GDM1 (cell line): ENCODE measurements around the gene RASIP1.
"Not testable (repeated sequence)": the region's sequence is repeated elsewhere in the genome, so short reads cannot be mapped to it uniquely, and the experiment has no call there.

ENCODE experiments used
- DNase-seq: peaks from one replicate; lab custom pipeline; 2025; lab: John Stamatoyannopoulos, UW

RASIP1 gene

DNA sequence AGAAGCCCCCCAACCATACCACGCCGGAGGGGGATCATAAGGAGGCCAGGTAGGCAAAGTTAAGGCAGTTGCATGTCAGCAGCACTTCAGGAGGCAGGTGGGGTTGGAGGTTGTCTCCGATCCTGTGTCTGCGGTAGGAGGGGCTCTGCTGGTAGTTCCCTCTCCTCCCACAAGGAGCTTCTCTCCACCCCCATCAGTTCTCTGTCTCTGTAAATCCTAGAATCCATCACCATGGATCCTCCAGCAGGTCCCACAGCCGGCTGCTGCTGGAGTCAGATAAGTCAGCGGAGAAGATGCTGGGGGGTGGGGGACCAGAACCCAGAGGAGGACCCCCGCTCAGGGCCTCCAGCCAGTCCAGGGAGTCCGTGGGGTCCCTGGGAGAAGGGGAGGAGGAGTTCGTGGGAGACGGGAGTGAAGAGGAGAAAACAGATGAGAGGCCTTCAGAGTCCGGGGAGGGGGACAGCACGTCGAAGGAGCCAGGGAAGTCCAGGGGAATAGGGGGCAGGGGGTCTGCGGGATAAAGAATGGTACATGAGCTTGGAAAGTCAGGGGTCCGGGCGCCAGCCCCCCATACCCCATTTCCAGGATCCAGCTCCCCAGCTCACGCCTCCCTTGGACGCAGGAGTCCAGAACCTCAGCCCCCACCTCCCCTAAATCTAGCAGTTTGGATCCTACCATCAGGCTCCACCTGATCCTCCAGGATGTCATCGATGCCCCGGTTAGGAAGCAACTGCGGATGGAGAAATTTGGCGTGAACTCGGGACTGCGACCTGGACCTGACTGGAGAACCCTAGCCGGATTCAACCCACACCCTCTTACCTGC is 27.2 kb downstream of the RASIP1 start:
- DNase-seq, result no peak

GRCh38 chr19:48711106-48711662 is 29.2 kb downstream of the RASIP1 start:
- no peak for DNase-seq

DNA sequence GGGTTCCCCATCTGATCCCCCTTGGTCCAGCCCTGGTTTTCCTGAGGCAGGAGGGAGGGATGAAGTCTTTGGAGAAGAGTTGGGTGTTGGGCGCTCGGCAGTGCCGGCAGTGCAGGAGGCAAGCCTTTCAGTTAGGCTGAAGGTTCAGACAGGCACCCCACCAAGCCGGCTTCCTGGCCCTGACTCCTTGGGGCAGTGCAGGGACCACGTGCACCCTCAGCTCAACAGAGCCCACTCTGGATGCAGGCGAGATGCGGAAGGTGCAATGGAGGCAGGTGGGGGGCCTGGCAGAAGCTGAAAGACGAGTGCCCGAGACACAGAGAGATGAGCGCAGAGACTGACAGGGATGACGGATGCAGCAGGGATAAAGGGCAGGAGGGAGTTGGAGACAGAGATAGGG is 31.9 kb downstream of the RASIP1 start:
- DNase-seq, result no peak

DNA sequence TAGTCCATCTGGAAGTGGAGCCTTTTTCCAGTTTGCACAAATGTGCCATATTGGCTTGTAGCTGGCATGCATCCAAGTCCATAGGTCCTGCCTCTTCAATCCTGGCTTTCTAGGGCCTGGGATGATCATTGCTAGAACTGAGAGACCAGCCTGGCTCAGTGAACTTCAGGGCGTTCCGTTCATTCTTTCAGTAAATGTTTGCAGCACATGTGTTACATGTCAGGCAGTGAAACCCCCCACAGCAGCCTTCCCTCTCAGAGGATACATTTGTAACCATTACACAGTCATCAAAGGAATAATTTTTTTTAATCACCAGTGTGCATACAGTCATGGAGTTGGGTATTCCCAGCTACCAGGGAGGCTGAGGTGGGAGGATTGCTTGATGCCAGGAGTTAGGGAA is 35.0 kb downstream of the RASIP1 start:
- DNase-seq, result no peak

GRCh38 chr19:48703316-48703715 is 37.1 kb downstream of the RASIP1 start:
- DNase-seq, result no peak

- no peak for DNase-seq
Observed at GRCh38 chr19:48702701-48703100, 37.7 kb downstream of the RASIP1 start.

DNA sequence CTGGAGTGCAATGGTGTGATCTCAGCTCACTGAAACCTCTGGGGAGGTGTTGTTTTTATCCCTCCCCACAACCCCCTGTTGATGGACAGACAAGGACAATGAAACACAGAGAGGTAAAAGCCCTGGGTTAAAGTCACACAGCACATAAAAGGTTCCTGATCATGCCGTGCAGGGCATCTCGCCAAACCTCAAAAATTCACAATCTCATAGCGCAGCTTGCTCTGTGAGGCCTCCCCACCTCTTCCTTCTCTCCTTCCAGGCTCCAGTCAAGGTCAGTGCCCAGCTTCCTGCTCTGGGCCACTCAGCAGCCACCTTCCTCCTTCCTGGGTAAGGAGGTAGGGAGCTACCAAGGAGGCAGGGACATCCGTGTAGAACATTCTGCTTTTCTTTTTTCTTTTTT is 42.4 kb downstream of the RASIP1 start:
- peak; percentile 49 for DNase-seq

DNA sequence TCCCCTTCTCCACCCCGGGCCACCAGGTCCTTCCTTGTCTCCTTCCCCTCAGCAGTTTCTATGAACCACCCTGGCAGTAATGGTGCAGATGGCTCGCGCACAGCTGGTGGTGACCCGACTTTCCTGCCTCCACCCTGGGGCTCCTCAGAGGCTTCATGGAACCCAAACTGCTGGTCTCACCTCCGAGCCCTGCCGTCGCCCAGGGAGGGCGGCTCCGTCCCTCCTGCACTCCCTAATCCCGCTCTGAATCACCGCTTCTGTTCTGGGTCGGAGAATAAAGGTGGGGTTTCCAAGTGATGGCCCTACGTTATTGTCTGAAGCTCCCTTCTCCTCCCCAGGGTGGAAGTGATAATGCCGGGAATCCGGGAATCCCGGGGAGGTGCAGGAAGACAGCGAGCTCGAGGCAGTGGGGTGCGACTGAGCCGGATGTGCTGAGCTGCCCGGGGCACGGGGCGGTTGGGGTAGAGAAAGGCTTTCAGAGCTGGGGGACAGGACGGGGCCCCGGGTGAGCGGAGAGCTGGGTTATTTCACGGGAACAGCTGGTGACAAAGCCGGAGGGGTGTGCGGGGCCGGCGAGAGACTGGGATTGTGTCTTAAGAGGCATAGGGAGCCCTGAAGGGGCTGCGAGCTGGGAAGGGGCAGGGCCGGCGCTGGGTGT is 43.9 kb downstream of the RASIP1 start:
- no peak for DNase-seq

- no peak for DNase-seq
Observed at GRCh38 chr19:48695743-48696352, 44.6 kb downstream of the RASIP1 start, which contains the start of gene FUT2. TSS of gene FUT2 (plus strand) at chr19:48695971. CDS start at chr19:48702957, 6,986 bp downstream.

- not testable (repeated sequence) for DNase-seq
Observed at GRCh38 chr19:48693629-48694028, 46.8 kb downstream of the RASIP1 start.

DNA sequence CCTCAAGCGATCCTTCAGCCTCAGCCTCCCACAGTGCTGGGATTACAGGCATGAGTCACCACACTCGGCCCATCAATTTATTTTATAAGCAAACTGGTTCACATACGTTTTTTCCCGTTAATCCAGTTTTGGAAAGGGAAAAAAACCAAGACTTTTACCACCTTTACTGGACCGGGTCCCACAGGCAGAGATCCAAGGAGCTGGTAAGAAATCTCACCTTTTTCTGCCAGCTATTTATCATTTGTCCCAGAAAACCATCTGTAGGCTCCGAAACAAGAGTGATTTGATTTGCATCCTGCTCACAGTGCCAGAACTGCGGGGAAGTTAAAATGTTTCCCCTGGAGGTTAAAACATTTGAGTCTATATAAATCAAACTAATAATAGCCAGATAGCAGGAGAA is 51.0 kb downstream of the RASIP1 start:
- no peak for DNase-seq

GRCh38 chr19:48687776-48688175 is 52.6 kb downstream of the RASIP1 start:
- no peak for DNase-seq

GRCh38 chr19:48686637-48687036 is 53.8 kb downstream of the RASIP1 start:
- not testable (repeated sequence) for DNase-seq

- no peak for DNase-seq
Observed at GRCh38 chr19:48686088-48686487, 54.3 kb downstream of the RASIP1 start.

DNA sequence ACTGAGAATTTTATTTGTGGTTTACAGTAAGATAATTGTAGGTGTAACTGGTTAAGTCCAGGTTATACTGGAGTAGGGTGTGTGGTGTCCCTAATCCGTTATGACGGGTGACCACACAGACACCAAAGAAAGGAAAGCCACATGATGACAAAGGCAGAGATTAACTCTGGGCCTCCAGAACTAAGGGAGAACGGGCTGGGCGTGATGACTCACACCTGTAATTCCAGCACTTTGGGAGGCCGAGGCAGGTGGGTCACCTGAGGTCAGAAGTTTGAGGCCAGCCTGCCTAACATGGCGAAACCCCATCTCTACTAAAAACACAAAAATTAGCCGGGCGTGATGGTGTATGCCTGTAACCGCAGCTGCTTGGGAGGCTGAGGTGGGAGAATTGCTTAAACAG is 54.8 kb downstream of the RASIP1 start:
- DNase-seq, result no peak

DNA sequence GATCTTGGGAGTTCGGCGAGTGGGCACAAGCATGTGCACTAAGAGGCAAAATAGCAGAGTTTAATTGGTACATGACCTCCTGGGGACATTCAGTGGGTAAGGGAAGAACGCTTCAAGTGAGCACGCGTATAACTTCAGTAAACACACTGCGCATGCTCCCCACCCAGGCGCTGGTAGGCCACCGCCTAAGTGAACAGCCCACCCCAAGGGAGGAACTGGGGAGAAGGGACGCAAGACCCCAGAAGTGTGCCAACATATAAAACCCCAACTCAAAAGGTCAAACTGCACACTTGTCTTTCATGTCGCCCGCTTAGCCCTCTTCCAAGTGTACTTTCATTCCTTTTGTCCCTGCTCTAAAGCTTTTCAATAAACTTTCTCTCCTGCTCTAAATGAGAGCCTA is 57.1 kb downstream of the RASIP1 start:
- DNase-seq, result no peak

GRCh38 chr19:48681127-48681470 is 59.3 kb downstream of the RASIP1 start:
- DNase-seq, result peak; percentile 31

GRCh38 chr19:48680436-48681126 is 59.8 kb downstream of the RASIP1 start:
- no peak for DNase-seq

GRCh38 chr19:48680006-48680405 is 60.4 kb downstream of the RASIP1 start:
- not testable (repeated sequence) for DNase-seq

- DNase-seq, result no peak
Observed at GRCh38 chr19:48678201-48678600, 62.2 kb downstream of the RASIP1 start.

DNA sequence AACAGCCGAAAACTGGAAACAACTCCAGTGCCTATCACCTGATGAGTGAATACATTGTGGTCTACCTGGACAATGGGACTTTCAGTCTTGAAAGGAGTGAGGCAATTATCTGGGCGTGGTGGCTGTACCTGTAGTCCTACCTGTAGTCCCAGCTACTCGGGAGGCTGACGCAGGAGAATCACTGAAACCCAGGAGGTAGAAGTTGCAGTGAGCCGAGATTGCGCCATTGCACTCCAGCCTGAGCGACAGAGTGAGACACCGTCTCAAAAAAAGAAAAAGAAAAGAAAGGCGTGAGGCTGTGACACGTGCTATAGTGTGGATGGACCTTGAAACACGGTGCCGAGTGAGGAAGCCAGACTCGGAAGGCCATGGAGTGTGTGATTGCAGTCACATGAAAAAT is 63.5 kb downstream of the RASIP1 start:
- DNase-seq, result no peak

DNA sequence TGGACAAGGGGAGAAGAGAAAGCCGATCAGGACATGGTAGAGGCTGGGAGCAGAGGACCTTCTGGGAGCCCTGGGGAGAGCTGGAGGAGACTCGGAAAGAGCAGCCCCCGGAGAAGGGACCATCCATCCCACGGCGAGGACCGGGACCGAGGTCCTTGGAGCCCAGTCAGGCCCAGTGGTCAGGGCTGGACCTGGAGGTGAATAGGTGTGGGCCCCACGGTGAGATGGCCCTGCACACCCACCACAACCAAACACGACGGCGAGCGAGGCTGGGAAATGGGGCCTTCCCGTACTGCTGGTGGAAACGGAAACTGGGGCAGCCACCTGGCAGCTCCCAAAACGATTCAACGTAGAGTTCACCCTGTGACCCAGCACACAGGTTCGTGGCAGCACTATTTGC is 63.9 kb downstream of the RASIP1 start:
- DNase-seq, result no peak
